T-helper 2 cell treated with Interferon-gamma antibody and Interleukin-4, amounts not matched to agents 5 μg/mL and 100 μg/mL, for 36 hours (primary cell): Measurements from ENCODE around the gene OR1L4.

Source experiments
- DNase-seq: peaks from one replicate; pipeline ENCODE4 v3.0.0; 2021; ENCODE audit warnings: low spot score
- H3K27ac Mint-ChIP-seq: one replicate; pipeline ENCODE4 v1.8.0; 2021; ENCODE audit warnings: mild to moderate bottlenecking, mixed read lengths
- H3K27me3 Mint-ChIP-seq: one replicate; pipeline ENCODE4 v1.8.0; 2021; ENCODE audit warnings: low read depth, mixed read lengths
- H3K36me3 Mint-ChIP-seq: one replicate; pipeline ENCODE4 v1.8.0; 2021; ENCODE audit warnings: low read depth, mixed read lengths
- H3K4me1 Mint-ChIP-seq: one replicate; pipeline ENCODE4 v1.8.0; 2021; ENCODE audit warnings: low read depth, mixed read lengths
- H3K4me3 Mint-ChIP-seq: one replicate; pipeline ENCODE4 v1.8.0; 2022; ENCODE audit warnings: mild to moderate bottlenecking, moderate library complexity, mixed read lengths
- H3K9me3 Mint-ChIP-seq: one replicate; pipeline ENCODE4 v1.8.0; 2021; ENCODE audit warnings: mixed read lengths

Gene OR1L4, protein sequence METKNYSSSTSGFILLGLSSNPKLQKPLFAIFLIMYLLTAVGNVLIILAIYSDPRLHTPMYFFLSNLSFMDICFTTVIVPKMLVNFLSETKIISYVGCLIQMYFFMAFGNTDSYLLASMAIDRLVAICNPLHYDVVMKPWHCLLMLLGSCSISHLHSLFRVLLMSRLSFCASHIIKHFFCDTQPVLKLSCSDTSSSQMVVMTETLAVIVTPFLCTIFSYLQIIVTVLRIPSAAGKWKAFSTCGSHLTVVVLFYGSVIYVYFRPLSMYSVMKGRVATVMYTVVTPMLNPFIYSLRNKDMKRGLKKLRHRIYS

DNA sequence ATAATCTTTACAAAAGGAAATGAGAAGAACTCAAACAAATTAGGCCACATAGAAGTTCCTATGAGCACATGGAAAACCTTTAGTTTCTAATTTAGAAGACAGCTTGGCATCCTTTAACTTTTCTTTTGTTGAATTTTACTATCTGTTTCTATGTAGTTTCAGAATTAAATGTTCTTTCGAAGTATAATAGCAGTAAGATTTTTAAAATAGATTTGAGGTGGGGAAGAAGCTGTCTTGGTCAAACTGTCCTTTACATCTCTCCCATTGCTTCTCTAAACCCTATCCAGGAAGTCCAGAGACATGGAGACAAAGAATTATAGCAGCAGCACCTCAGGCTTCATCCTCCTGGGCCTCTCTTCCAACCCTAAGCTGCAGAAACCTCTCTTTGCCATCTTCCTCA is at the start of gene OR1L4:
Gene OR1L4 (plus strand): TSS at position 301 of the 400 bp plus-strand sequence. CDS start 0 bp downstream, at position 301.
- H3K36me3 Mint-ChIP-seq = no peaks in the 10 kb centered on the region
- H3K4me3 Mint-ChIP-seq = no peak within 1 kb of the TSS
- H3K27ac Mint-ChIP-seq = no peak within 1 kb of the TSS
- H3K9me3 Mint-ChIP-seq = peaks cover 50% of the 10 kb centered on the region
- no peaks in the 10 kb centered on the region for H3K27me3 Mint-ChIP-seq
- H3K4me1 Mint-ChIP-seq = no peaks in the 10 kb centered on the region
- DNase-seq = no peak

DNA sequence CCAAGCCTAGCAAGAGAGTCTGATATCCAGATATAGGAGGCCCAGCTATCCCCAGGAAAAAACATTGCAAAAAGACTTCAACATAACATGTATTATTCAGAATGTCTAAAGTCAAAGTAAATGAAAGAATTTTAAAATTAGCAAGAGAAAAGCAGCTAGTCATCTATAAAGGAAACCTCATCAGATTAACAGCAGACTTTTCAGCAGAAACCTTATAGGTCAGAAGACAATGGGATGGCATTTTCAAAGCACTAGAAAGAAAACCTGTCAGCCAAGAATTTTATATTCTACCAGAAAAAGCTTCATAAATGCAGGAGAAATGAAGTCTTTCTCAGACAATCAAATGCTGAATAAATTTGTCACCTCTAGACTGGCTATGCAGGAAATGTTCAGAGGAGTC is 38.9 kb upstream of the OR1L4 start:
- no peak overlapping the region for H3K4me3 Mint-ChIP-seq
- H3K36me3 Mint-ChIP-seq = no peaks in the 10 kb centered on the region
- no peaks in the 10 kb centered on the region for H3K4me1 Mint-ChIP-seq
- no peak for DNase-seq
- H3K27me3 Mint-ChIP-seq = no peaks in the 10 kb centered on the region
- peaks cover 22% of the 10 kb centered on the region for H3K9me3 Mint-ChIP-seq
- H3K27ac Mint-ChIP-seq = no peak overlapping the region

- H3K36me3 Mint-ChIP-seq = no peaks in the 10 kb centered on the region
- H3K4me1 Mint-ChIP-seq = no peaks in the 10 kb centered on the region
- H3K4me3 Mint-ChIP-seq = no peak overlapping the region
- DNase-seq = no peak
- no peak overlapping the region for H3K27ac Mint-ChIP-seq
- no peaks in the 10 kb centered on the region for H3K27me3 Mint-ChIP-seq
- no peaks in the 10 kb centered on the region for H3K9me3 Mint-ChIP-seq
Observed at GRCh38 chr9:122695696-122696095, 28.1 kb upstream of the OR1L4 start.

GRCh38 chr9:122718038-122718437 is 5.8 kb upstream of the OR1L4 start:
- H3K4me3 Mint-ChIP-seq = no peak overlapping the region
- peaks cover 28% of the 10 kb centered on the region for H3K9me3 Mint-ChIP-seq
- H3K36me3 Mint-ChIP-seq = no peaks in the 10 kb centered on the region
- DNase-seq = no peak
- no peaks in the 10 kb centered on the region for H3K4me1 Mint-ChIP-seq
- H3K27ac Mint-ChIP-seq = no peak overlapping the region
- H3K27me3 Mint-ChIP-seq = no peaks in the 10 kb centered on the region

- Mint-ChIP-seq H3K27ac (no peak overlapping the region), H3K9me3 (peaks cover 31% of the 10 kb centered on the region), H3K27me3 (no peaks in the 10 kb centered on the region), H3K4me3 (no peak overlapping the region), H3K36me3 (no peaks in the 10 kb centered on the region), H3K4me1 (no peaks in the 10 kb centered on the region)
- DNase-seq = no peak
Observed at GRCh38 chr9:122719218-122719617, 4.6 kb upstream of the OR1L4 start.

DNA sequence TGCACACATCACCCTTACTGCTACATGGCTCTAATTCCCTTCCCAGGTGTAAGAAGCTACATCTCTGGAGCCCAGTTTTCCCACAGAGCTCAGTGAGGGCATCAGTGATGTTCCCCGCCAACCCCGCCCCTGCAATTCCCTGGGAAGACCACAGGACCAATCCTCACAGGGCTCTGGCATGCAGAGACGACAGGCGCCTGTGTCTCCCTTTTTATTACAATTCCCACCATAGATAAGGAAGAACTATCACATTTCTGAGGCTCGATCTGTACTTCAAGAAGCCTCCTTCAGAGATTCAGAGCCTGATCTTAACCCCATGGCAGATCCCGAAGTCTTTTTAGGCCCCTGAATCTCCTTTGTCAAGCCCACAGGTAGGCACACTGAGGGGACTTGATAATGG is 18.2 kb downstream of the OR1L4 start, which contains the start of gene OR1L6:
Gene OR1L6 (plus strand): TSS at position 301 of the 400 bp plus-strand sequence. CDS start 7,545 bp downstream, outside the sequence.
- no peak within 1 kb of the TSS for H3K4me3 Mint-ChIP-seq
- H3K27ac Mint-ChIP-seq = no peak within 1 kb of the TSS
- no peak for DNase-seq
- H3K27me3 Mint-ChIP-seq = no peaks in the 10 kb centered on the region
- peaks cover 13% of the 10 kb centered on the region for H3K9me3 Mint-ChIP-seq
- H3K4me1 Mint-ChIP-seq = no peaks in the 10 kb centered on the region
- H3K36me3 Mint-ChIP-seq = no peaks in the 10 kb centered on the region

DNA sequence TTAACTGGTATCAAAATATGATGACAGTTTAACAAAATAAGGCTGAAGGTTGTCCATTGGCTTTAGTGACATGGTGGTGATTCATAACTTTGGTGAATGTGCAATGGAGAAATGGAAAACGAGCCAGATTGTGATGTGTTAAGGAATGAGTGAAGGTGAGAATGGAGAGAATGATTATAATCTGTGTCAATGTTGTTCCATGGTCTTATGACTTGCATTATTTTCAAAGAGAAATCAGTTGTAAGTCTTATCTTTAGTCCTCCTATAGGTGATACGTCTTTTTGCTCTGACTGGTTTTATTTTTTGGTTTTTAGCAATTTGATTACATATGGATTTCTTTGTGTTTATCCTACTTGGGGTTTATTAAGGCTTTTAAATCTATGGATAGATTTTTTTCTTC is 31.0 kb downstream of the OR1L4 start:
- Mint-ChIP-seq H3K9me3 (peaks cover 26% of the 10 kb centered on the region), H3K36me3 (no peaks in the 10 kb centered on the region), H3K27me3 (no peaks in the 10 kb centered on the region), H3K4me1 (no peaks in the 10 kb centered on the region), H3K4me3 (no peak overlapping the region), H3K27ac (no peak overlapping the region)
- no peak for DNase-seq

- H3K4me1 Mint-ChIP-seq = no peaks in the 10 kb centered on the region
- no peak overlapping the region for H3K27ac Mint-ChIP-seq
- no peaks in the 10 kb centered on the region for H3K27me3 Mint-ChIP-seq
- peaks cover 13% of the 10 kb centered on the region for H3K9me3 Mint-ChIP-seq
- no peak for DNase-seq
- H3K36me3 Mint-ChIP-seq = no peaks in the 10 kb centered on the region
- H3K4me3 Mint-ChIP-seq = no peak overlapping the region
Observed at GRCh38 chr9:122767817-122768216, 44.0 kb downstream of the OR1L4 start.
